ENCODE measurements around the gene CACNA1B.

DNA sequence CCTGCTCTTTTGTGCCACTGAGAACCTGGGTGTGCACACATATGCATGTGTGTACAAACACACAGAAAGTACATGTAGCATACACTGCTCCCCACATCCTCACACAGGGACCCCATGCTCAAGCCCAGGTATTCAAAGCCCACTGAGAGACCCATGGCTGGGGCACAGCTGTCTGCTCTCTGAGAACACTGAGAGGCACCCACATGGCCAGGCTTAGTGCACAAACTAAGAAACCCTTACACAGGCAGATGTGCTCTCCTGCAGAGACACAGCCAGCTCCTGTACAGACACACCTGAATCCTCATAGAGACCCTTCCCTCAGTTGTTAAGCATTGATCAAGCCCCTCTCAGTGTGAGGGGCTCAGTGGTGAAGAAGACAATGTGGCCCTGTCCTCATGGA, 92.5 kb downstream of the CACNA1B start:
- no peak for TF ChIP-seq NR3C1 (CRISPR knock-in tag; IDR thresholded peaks at IDR 0.05)
- no peak for TF ChIP-seq KDM1A (CRISPR knock-in tag; IDR thresholded peaks at IDR 0.05)
- TF ChIP-seq, protein P1, sequence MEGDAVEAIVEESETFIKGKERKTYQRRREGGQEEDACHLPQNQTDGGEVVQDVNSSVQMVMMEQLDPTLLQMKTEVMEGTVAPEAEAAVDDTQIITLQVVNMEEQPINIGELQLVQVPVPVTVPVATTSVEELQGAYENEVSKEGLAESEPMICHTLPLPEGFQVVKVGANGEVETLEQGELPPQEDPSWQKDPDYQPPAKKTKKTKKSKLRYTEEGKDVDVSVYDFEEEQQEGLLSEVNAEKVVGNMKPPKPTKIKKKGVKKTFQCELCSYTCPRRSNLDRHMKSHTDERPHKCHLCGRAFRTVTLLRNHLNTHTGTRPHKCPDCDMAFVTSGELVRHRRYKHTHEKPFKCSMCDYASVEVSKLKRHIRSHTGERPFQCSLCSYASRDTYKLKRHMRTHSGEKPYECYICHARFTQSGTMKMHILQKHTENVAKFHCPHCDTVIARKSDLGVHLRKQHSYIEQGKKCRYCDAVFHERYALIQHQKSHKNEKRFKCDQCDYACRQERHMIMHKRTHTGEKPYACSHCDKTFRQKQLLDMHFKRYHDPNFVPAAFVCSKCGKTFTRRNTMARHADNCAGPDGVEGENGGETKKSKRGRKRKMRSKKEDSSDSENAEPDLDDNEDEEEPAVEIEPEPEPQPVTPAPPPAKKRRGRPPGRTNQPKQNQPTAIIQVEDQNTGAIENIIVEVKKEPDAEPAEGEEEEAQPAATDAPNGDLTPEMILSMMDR (CRISPR knock-in tag; IDR thresholded peaks at IDR 0.05), result no peak

Measured in HepG2 (cell line).